ENCODE measurements around the gene PKP1.

DNA sequence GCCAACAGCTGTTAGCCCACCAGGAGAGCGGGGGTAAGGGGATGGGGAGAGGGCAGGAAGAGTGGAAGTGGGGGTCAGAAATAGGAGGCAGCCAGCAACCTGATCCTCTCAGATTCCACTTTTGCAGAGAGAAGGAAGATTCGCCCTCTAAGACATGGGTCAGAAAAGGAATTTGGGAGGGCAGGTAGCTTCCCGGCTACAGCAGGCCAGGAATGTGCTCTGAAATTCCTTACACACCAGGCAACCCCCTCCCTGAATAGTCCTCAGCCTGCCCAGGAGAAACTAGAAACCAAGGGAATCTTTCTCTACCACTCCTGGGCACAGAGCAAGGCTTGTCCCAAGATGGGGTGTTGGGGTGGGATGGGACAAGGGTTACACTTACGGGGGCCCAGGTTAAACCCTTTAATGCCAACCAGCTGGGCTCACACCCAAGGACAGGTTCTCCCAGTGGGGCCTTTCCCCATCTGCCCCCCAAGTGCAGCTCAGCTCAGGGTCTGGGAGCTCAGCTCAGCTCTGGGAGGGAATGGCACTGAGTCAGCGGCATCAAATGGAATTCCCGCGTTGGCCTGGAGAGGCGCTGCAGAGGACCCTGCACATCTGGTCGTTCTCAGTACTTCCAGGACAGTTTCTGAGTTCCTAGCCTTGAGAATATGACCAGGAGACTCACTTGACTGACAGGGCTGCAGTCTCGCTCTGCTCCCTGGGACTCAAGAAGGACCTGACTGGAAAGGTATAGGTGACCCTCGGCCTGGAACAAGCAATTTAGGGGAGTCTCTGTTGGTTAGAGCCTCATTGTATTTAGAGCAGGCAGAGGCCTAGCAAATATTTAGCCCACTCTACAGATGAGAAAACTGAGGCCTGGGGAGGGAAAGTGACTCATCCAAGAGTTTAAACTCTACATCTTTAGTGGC, 93.4 kb downstream of the PKP1 start:
- TF ChIP-seq, protein P1, sequence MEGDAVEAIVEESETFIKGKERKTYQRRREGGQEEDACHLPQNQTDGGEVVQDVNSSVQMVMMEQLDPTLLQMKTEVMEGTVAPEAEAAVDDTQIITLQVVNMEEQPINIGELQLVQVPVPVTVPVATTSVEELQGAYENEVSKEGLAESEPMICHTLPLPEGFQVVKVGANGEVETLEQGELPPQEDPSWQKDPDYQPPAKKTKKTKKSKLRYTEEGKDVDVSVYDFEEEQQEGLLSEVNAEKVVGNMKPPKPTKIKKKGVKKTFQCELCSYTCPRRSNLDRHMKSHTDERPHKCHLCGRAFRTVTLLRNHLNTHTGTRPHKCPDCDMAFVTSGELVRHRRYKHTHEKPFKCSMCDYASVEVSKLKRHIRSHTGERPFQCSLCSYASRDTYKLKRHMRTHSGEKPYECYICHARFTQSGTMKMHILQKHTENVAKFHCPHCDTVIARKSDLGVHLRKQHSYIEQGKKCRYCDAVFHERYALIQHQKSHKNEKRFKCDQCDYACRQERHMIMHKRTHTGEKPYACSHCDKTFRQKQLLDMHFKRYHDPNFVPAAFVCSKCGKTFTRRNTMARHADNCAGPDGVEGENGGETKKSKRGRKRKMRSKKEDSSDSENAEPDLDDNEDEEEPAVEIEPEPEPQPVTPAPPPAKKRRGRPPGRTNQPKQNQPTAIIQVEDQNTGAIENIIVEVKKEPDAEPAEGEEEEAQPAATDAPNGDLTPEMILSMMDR (IDR thresholded peaks at IDR 0.05; ENCODE audit: low read length): peak; percentile 54
- no peak for TF ChIP-seq EZH2 (IDR thresholded peaks at IDR 0.05; ENCODE audit: borderline replicate concordance, low read length)
